Inflammatory macrophage treated with lipopolysaccharide for 4 hours (primary cell): ENCODE measurements around the gene COL25A1.
A peak's percentile ranks its signal among the peaks of the same experiment; 100 is the strongest.

Source experiments
- DNase-seq: peaks from one replicate; pipeline ENCODE4 v3.0.0-alpha.2; 2020

The COL25A1 gene

DNA sequence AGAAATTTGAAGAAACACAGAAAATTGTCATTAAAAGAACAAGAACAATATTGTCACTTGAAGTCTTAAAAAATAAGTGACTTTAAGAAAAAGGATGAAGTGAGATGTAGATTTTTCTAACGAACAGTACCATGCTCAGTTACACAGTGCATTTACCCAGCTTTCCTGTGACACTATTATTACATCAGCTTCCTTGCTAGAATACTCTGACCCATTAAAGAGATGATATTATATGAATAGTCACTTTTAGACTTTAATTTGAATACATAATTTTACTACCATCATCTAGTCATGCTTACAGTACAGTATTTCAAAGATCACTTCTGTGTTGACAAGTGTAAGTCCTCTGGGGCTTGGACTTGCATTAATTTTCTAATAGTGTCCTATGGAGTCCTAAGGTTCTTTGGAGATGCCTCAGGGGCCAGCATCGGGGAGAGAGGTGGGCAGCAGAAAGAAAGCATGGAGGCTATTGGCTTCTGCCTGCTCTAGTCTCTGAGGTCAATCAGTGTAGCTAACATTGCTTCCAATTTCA lies 10.7 kb downstream of the COL25A1 start:
- DNase-seq, result no peak

DNA sequence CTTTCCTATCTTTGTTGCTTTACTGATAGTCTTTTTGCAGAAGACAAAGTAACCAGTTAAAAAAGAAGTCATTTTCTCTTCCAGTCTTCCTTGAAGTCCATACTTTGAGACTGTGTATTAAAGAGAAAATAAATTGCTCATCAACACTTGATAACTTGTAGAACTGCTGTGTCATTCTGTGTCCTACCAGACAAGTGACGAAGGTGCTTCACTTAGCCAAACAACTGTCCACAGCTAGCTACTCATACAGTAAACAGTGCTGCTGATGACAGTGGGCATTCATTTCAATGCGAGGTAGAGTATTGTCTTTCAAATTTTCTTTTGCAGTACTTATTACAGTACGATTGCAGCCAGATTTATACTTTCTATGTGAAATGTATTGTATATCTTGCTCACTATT lies 11.5 kb downstream of the COL25A1 start:
- no peak for DNase-seq

DNA sequence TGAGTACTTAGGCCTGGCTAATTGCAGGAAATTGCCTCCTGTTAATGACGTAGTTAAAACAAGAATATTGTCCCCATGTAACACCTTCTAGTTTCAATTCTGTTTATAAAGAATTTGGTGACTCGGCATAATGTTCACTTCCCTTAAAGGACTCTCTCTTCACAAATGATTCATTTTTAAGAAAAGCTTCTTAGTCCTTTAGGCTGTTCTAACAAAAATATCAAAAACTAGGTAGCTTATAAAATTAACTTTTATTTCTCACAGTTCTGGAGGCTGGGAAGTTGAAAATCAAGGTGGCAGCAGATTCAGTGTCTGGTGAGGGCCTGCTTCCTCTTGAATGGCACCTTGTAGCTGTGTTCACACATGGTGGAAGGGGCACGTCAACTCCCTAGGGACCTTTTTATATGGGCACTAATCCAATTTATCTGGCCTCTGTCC lies 23.8 kb downstream of the COL25A1 start:
- peak; percentile 67 for DNase-seq

DNA sequence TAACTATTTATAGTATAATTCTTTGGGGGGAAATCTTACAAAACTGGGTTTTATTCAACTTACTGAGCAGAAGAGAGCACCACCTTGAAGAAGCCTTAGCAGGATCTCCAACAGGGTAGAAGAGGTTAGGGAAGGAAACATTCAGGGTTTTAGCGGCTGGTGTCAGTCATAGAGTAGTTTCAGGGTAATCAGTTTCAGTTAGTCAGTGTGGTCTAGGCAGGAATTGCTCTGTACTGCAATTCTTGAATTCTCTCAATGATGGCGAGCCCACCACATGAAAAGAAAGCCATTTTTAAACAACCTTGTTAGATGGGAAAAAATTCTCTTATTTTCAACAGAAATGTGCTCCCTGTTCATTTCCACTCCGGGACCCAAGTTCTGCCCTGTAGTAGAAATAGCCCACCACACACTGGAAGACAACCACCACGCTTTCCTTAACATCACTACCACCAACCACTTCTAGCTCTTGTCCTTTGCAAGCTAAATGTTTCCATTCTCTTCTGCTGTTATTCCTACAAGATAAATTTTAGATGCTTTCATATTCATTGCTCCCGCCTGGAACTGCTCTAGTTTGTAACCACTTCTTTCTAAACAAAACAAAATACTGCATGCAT lies 25.9 kb downstream of the COL25A1 start:
- DNase-seq, result no peak

DNA sequence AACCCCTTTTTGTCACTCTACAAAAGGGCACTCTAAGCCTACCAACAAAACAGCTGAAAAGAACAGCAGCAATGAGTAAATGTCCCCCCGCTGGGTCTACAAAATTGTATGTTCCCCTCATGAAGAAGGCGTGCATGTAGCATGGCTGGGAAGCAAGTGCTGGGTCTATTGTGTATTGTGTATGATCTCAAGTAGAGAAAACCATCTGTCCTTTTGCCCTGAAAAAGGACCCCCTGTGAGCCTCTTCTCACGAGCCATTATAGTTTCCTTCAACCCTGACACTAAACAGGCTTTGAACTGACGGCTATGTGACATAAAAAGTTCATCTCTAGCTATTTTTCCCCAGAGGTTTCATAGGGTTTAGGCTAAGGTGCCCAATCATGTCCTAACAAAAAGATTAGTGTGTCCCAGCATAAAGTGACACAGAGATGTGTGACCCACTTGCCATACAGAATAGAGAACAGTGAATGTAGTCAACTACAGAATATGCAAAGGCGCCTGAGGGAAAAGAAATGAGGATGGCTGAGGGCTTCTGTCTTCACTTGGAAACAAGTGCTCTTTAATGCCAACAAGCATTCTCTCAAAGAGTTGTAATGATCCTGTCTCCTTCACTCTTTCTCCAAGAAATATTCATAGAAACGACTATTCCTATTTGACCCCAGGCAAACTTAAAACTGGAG lies 27.3 kb downstream of the COL25A1 start:
- no peak for DNase-seq

DNA sequence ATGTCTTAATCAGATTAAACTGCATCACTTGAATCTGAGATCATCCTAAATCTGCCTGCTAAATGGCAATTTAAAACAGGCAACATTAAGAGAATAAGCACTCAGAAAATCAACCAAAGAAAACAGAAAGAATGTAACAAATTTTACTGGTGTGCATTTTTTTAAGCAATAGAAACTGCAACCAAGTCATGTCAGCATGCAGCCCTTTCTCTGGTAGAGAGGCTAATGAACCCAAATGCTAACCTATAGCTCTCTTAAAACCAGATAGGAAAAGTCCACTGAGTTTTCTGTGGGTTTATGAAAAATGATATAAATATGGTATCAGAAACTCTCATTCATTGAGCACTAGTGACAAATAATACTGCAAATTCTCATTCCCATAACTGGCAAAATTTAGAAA lies 35.6 kb downstream of the COL25A1 start:
- DNase-seq, result no peak

DNA sequence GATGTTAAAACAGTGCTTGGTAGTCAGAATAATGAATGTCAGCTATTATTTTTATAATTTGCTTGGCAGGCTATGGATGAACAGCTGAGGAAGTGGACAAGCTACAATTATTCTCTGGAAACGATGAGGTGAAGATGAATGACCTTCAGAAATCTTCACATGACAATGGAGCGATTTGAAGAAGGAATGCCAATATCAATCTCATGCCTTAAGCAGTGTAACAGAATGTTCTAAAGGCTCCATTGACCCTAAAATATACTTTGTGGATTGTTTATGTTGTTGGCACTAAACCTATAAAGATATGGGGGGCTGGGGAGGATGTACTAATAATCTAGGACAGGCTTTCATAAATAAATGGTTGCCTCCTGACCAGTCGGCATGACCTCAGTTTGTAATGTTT lies 36.2 kb downstream of the COL25A1 start:
- no peak for DNase-seq

DNA sequence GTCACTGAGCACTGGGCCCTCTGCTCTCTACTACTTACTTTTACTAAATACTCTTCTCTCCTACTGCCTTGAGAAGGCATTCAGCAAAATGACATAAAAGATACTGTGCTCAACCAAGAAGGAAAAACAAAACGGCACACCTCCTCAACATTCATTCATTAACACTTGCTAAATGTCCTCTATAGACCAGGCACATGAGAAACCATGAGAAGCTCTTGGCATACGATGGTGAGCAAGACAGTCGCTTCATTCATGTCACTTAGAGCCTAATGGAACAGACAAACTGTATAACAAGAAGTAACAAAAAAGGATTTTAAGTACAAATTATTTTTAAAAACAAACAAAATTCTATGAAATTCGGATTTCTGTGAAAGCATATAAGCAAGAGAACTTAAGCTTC lies 38.7 kb downstream of the COL25A1 start:
- DNase-seq, result no peak

DNA sequence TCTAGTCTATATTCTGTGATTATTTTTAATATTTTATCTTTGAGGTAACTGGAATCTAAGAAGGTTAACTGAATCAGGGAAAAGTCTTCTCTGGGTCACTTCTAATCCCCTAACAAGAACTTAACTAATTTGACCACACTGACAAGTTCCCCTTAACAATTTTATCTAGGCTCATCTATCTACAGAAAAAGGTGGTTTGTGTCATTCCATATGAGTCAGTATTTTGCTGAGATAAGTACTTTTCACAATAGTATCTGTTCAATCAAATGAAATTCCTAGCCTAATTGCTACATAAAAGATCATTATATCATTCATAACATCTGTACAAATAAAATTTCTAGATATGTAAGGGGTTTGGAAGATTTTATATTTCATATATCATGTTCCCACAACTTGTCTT lies 45.6 kb downstream of the COL25A1 start:
- DNase-seq, result no peak

DNA sequence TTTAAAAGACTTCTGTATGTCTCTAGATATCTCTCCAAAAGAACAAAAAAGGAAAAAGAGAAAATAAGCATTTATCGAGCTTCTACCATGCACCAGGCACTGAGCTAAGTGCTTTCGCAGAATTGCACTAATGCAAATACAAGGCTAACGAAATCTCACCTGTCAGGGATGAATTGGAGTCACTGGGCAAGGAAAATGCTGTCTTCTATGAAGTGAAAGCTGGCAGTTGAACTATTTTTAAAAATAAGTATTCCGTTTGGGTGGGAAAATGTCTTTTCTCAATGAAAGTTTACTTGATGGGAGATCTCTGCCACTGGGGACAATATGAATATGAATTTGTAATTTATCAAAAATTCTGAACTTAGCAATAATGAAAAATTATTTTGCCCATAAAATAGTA lies 47.6 kb downstream of the COL25A1 start:
- DNase-seq, result no peak

DNA sequence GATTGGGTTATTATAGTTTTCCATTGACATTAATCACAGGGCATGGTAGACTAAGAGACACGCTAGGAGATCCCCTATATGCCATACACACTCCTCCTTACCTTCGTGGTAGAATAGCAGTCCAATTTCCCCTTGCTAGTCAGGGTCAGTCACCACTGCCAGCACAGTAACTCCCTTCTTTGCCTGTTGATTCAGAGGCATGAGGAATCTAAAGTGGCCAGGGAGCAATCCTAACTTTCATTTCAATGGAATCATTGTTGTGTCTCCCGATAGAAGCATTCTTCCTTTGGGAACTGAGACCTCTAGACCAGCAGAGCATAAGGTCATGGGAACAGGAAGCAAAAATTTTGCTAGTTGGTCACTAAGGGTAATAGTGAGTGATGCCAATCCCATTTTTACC lies 51.1 kb downstream of the COL25A1 start:
- DNase-seq, result no peak

DNA sequence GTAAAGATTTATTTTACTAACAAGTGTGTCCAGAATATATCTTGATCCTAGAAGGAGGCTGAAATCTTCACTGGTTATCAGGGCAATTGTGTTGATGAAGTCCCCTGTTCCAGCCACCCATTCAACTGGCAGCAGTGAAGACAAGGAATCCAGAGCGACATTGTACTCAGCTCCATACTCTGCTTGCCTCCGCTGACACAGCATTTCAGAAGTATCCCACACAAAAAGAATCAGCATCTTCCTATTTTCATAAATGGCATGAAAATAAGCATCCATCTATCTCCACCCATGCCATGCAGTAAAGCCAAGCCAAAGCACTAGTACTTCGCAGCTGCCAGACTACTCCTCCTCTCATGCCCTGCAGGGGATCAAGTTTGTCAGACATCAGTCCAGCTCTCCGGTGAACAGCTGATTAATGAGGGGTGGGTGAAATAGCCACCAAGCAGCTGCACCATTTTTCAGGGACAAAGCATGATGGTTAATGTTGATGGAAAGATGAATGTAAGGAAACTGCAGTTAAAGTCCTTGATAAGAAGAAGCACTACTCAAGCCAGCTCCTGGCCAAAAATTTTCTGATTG lies 54.0 kb downstream of the COL25A1 start:
- DNase-seq, result no peak

DNA sequence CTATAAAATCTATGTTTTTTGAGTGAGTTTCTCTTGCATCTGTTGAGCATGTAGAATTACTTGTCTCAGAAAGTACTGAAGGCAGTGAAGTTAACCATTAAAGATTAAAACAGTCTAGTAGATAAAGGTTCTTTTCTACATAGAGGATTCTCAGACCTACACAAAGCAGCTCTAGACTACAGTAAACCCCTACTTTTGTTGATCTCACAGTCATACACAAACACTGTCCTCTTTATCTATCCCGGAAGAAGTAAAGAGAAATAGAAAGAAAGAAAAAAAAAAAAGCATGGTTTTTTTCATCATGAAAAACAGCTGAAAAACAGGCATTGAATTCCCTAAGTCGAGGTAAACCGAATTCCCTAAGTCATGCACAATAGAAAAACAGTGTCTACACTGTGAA lies 58.6 kb downstream of the COL25A1 start:
- no peak for DNase-seq

DNA sequence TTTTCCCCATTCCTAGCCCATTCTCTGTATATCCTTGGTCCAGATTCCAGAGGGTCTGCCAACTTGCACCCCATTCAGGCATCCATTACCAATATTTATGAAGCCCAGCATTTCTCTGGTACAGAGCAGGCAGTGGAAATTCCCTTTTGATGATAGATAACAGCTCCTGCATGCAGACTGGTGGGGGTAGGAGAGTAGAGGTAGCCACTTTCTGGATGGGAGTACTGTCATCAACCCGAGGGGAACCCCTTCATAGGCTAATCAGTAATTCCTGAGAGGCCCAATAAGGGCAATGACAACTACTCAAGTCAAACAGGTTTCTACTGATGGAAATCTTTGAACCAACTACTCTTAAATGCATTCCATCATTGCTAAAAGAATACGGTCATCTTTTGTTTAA lies 63.7 kb downstream of the COL25A1 start:
- no peak for DNase-seq

DNA sequence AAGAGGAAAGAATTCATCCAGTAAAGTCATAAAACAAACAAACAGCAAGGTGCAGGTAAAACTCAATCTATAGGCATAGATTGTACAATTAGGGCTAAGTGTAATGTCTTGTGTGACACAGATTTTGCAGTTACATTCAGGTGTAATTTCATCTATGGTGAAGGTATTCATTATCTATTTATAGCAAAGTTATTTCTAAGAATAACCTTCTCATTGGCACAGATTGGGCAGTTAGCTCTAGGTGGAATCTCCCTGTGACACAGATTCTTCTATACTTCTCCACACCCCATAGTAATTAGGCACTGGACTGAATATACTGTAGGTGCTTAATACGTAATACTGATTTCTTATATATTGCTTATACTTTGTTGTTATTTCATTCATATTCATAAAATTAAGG lies 66.8 kb downstream of the COL25A1 start:
- DNase-seq, result no peak

DNA sequence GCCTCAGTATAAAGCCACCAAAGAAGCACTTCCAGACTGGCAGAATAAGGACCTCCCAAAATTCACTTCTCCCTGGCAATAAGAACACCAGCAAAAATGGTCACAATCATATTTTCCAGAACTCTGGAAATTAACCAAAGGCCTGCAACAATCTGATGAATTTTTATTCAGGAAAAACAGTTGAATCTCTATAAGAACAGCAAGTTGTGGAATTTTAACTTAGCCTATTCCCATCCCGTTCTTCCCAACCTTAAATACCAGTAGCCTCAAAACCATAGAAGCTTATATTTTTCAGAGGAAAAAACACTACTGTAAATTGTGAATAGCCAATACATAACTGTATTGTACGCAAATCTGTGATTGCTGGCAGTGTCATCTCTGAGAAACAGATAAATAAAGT lies 67.9 kb downstream of the COL25A1 start:
- DNase-seq, result no peak

DNA sequence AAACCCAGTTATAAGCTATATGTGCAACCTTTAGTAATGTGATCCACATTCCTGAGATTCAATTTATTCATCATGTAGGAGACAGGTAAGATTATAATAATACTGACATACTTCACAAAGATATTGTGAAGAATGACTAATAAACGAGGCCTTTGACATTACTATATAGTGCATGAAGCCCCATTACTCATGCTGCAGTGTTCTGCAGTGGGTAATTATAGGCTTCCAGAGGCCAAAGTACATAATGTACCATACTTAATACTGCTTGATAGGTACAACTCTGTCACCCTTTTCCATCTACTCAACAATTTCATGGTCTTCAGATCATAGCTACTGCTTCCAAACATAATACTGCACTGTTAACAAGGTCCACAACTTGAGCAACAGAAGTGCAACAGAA lies 68.9 kb downstream of the COL25A1 start:
- DNase-seq, result no peak

DNA sequence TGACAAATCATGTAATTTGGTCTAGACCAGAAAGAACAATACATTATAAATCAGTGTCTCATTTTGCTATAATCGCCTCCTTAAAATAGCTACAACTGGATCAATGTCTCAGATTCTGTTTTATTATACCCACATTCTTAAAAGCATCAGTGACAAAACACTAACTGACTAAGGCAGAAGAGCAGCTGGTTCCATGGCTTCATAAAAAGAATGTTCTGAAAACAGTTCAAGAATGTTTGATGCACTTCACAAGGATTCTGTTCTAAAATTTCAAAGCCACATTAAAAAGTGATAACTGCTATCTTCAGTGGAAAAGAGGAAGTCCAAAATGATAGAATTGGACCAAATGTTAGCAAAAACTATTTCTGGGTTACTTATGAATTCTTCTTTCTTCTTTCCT lies 69.8 kb downstream of the COL25A1 start:
- DNase-seq, result no peak

DNA sequence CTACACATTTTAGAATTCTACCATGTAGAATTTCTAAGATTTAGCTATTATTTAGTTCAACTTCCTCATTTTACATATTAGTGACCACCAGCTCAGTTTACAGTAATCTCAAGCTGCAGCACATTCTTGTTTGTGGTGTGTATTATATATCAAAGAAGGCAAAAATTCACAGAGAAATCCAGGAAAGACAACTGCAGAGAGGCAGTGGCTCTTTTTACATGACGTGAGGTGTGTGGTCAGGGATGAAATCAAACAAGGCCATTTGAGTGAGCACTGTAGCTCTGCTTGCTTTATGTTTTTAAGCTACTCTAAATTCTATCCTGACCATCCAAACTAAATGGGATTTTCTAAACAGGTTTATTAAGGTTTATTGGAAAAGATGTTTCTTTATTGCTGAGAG lies 71.1 kb downstream of the COL25A1 start:
- no peak for DNase-seq

DNA sequence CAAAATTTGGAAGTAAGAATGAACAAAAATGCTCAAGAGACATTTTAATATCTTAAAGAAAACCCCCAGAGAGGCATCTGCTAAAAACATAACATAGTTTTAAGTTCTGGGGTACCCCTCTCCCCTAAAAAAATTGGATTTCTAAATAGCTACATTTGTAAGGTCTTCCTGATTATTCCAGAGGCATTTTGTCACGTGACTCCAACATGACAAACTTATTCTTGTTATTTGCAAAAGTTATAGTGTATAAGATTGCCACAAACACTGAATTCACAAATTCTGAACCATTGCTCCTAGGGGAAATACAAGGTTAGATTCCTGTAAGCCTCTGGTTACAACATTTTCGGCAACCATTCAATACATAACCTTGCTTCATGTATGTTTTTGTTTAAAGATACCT lies 73.4 kb downstream of the COL25A1 start:
- DNase-seq, result no peak

DNA sequence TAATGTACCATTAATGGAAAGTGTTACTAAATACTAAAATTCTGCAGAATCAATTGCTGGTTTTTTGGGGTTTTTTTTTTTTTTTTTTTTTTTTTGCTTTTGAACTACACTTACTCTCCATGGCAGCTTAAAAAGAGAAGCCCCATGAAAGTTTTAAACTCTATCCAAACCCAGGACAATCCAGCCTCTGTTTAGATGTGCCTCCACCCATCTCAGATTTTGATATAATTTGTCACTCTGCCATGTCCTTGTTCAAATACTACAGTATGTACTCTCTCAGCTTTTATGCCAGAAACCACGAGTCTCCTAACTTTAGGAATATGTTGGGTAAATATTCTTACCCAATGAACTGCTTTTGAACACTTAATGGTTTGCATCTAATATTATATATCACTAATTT lies 84.2 kb downstream of the COL25A1 start:
- no peak for DNase-seq

DNA sequence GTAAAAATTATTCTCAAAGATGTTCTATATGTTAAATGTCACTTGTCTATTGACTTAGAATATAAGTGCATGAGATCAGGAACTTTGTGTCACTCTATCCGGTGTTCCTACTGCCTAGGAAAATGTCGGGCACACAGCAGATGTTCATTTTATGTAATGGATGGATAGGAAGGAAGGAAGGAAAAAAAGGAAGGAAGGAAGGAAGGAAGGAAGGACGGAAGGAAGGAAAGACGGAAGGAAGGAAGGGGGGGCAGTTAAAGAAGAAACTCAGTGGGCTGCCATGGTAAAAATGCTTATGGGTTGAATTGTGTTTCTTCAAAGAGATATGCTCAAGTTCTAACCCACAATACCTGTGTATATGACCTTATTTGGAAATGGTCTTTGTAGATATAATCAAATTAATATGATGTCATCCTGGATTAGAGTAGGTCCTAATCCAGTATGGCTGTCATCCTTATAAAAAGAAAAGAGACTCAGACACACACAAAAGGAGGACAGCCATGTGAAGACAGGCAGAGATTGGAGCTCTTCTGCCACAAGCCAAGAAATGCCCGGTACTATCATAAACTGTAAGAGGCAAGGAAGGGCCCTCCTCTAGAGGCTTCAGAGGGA lies 86.3 kb downstream of the COL25A1 start:
- DNase-seq, result no peak

DNA sequence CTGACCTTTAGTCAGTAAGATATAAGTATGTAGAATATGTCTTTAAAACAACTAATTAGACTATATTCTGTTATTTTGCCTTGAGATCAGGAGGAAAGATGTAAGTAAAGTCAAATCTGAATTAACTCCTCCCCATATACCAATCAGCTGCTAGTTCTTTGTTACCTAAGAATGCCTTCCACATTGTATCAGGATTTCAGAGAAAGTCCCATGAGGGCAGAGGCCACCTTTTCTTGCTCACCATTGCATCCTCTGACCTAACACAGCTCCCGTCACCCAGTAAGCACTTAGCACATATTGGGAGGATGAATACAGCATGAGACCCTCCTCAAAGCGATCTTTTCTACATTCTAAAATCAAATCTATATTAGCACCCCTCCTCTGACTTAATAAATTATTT lies 87.0 kb downstream of the COL25A1 start:
- no peak for DNase-seq
